K562 (cell line): Measurements from ENCODE around the gene MZB1. TPM values are rescaled to one million over a fixed set of nuclear protein-coding genes. Genes with fewer than 3 reads are reported as not detected.
A peak's percentile ranks its signal among the peaks of the same experiment; 100 is the strongest.

Source experiments
- FIP1L1 ChIP-seq: fragments of 200-400 bp; formaldehyde crosslinking; IDR thresholded peaks from 2 replicates; pipeline ENCODE4 v1.6.1; 2018; ENCODE audit warnings: mild to moderate bottlenecking, low read depth, low read length; ENCODE audit not compliant: poor library complexity, severe bottlenecking
- KLF10 ChIP-seq: fragments of 250-450 bp; sonication (Bioruptor Pico); IDR thresholded peaks from 2 replicates; pipeline ENCODE4 v1.6.1; 2021; ENCODE audit warnings: matching md5 sums
- SAFB2 ChIP-seq: fragments of 200-400 bp; formaldehyde crosslinking; IDR thresholded peaks from 2 replicates; pipeline ENCODE4 v1.6.1; 2018; ENCODE audit warnings: borderline replicate concordance, low read length, low read depth, moderate library complexity; ENCODE audit not compliant: severe bottlenecking
- polyA plus RNA-seq, 8 experiments: library from polyadenylated mRNA; depleted of rRNA in 4 of 8; stranded (reverse) in 5 of 8; unstranded in 3 of 8; fragments of >200 nt; fragmentation: Nextera tagmentation in 2 of 8; fragmentation: Illumina TruSeq in 1 of 8; extraction: Ambion mirVana in 2 of 8; extraction: Trizol in 1 of 8; gene quantifications; 2 replicates each; pipeline versions ENCODE4 v1.2.1 to v1.2.3, GENCODE V29; 2011 to 2014; ENCODE audit warnings: inconsistent platforms in 1 of 8, missing spikeins in 1 of 8
- total RNA-seq, 7 experiments: library from RNA; depleted of rRNA in 6 of 7; stranded (reverse); fragments of >200 nt in 6 of 7; fragmentation: Illumina TruSeq in 2 of 7; extraction: Trizol in 2 of 7; gene quantifications; 2 replicates each; pipeline versions ENCODE4 v1.2.1 to v1.2.3, GENCODE V29; 2011 to 2021; ENCODE audit warnings: low replicate concordance in 1 of 7
- TF ChIP-seq, protein P1 (sequence below), 2 experiments: fragments of 450-650 bp; formaldehyde crosslinking in 1 of 2; IDR thresholded peaks; 2 replicates each; pipeline versions ENCODE4 v1.4.0 to v1.6.1; 2014 to 2020; ENCODE audit warnings: mild to moderate bottlenecking in 2 of 2, borderline replicate concordance in 1 of 2, low read depth in 1 of 2

The MZB1 gene
- total and polyA plus RNA-seq, 9 of the 15 experiments (the other 6 are each of a cell fraction or from before 2014, with no cell fraction given): 0.13 to 0.31 TPM; not detected in 7

DNA sequence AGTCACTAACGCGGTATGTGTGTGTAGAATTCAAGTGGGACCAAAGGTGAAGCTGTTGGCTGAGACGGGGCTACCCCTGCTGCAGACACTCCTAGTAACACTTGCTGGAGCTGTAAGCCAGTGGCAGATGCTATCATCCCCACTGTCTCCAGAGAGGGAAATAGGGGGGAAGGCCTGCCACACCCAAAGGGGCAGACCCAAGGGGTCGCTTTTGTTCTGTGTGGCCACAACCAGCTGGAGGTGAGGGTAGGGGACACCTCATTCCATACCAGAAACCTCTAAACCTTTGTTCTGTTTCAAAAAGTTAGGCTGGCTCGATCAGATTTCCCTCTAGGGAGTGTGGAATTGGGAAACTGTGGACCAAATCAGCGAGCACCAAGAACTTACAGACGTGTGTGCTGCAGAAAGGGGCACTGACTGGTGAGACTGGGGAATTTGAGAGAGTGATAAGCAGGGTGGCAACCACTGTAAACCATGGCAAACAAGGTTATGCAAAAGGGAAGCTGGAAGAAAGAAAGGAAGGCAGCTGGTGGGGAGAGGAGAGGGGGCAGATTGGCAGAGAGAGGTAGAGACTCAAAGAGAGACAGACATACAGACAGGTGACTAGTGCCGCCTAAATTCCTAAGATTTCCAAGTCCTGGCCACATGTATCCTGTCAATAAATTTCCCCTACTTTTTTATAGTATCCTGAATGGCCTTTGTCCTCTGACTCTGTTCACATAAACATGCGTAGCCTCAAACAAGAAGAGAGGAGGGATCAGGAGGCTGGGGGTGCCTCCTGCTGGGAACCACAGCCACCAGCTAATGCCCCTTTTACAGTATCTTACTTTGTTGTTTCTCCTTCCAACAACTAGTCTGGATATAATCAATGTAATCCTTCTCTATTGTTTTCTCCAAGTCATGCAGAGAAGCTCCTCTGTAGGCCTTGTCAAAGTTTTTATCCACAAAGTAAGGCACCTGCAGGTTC lies 29.8 kb upstream of the MZB1 start (continued):
- TF ChIP-seq, protein P1, sequence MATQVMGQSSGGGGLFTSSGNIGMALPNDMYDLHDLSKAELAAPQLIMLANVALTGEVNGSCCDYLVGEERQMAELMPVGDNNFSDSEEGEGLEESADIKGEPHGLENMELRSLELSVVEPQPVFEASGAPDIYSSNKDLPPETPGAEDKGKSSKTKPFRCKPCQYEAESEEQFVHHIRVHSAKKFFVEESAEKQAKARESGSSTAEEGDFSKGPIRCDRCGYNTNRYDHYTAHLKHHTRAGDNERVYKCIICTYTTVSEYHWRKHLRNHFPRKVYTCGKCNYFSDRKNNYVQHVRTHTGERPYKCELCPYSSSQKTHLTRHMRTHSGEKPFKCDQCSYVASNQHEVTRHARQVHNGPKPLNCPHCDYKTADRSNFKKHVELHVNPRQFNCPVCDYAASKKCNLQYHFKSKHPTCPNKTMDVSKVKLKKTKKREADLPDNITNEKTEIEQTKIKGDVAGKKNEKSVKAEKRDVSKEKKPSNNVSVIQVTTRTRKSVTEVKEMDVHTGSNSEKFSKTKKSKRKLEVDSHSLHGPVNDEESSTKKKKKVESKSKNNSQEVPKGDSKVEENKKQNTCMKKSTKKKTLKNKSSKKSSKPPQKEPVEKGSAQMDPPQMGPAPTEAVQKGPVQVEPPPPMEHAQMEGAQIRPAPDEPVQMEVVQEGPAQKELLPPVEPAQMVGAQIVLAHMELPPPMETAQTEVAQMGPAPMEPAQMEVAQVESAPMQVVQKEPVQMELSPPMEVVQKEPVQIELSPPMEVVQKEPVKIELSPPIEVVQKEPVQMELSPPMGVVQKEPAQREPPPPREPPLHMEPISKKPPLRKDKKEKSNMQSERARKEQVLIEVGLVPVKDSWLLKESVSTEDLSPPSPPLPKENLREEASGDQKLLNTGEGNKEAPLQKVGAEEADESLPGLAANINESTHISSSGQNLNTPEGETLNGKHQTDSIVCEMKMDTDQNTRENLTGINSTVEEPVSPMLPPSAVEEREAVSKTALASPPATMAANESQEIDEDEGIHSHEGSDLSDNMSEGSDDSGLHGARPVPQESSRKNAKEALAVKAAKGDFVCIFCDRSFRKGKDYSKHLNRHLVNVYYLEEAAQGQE (IDR thresholded peaks at IDR 0.05; ENCODE audit: borderline replicate concordance): peak; percentile 62; the same call in 1 of the 2 replicates
- TF ChIP-seq, protein P1 (CRISPR knock-in tag; IDR thresholded peaks at IDR 0.05; ENCODE audit: low read depth): no peak
- TF ChIP-seq FIP1L1 (no peak), SAFB2 (no peak), KLF10 (CRISPR knock-in tag) (no peak)
